ENCODE results near the gene PATJ. TPM values are rescaled to one million over a fixed set of nuclear protein-coding genes. Genes with fewer than 3 reads are reported as not detected.
A peak's percentile ranks its signal among the peaks of the same experiment; 100 is the strongest.
"Not testable (repeated sequence)": the region's sequence is repeated elsewhere in the genome, so short reads cannot be mapped to it uniquely, and the experiment has no call there.

PATJ gene
- polyA plus RNA-seq (ENCODE audit: insufficient read length in 3 of 3): 10 to 100 TPM; 36.1 to 55.6 (median 36.4) TPM
- long read RNA-seq, donor 1: 0 reads
- long read RNA-seq, donor 2: 0 reads
- long read RNA-seq, donor 3: 0 reads
- long read RNA-seq, donor 4: 0 reads
- long read RNA-seq, donor 5: 0 reads
- long read RNA-seq, donor 6: 0 reads
- long read RNA-seq, donor 7: 0 reads
- long read RNA-seq, donor 8: 0 reads
- long read RNA-seq, donor 9: 0 reads
- long read RNA-seq, donor 10: 0 reads
- long read RNA-seq, donor 11: 0 reads
- long read RNA-seq, donor 12, partial matches to known transcripts: 0 of 1 reads
- long read RNA-seq, donor 12, other reads (novel, unspliced or antisense): 0 of 1 reads
- long read RNA-seq, donor 13, full-length matches to known transcripts: 2 of 2 reads
- long read RNA-seq, donor 13, partial matches to known transcripts: 0 of 2 reads
- long read RNA-seq, donor 13, other reads (novel, unspliced or antisense): 0 of 2 reads
- long read RNA-seq, donor 14: 0 reads
- long read RNA-seq, donor 15: 0 reads
- long read RNA-seq, donor 16, partial matches to known transcripts: 32 of 37 reads
- long read RNA-seq, donor 16, other reads (novel, unspliced or antisense): 5 of 37 reads

- DNase-seq (ENCODE audit: extremely low read depth in 1 of 11, low read depth in 9 of 11, low spot score in 4 of 11): peak; percentile 39 to 77 (median 62)
Measured at GRCh38 chr1:61741711-61742619, at the start of gene PATJ. PATJ (plus strand) TSS chr1:61742480; CDS start chr1:61762893, 20,413 bp downstream.

- no peak for DNase-seq (ENCODE audit: extremely low read depth in 1 of 11, low read depth in 9 of 11, low spot score in 4 of 11)
Measured at GRCh38 chr1:61699911-61700851, 42.1 kb upstream of the PATJ start.

GRCh38 chr1:61708953-61709907, 33.0 kb upstream of the PATJ start:
- DNase-seq (ENCODE audit: extremely low read depth in 1 of 11, low read depth in 9 of 11, low spot score in 4 of 11): no peak

GRCh38 chr1:61709908-61710289, 32.4 kb upstream of the PATJ start:
- no peak for DNase-seq (ENCODE audit: extremely low read depth in 1 of 11, low read depth in 9 of 11, low spot score in 4 of 11)

GRCh38 chr1:61711257-61711656, 31.0 kb upstream of the PATJ start:
- not testable (repeated sequence) for DNase-seq (ENCODE audit: extremely low read depth in 1 of 11, low read depth in 9 of 11, low spot score in 4 of 11)

GRCh38 chr1:61711969-61712368, 30.3 kb upstream of the PATJ start:
- DNase-seq (ENCODE audit: extremely low read depth in 1 of 11, low read depth in 9 of 11, low spot score in 4 of 11): no peak

- DNase-seq (ENCODE audit: extremely low read depth in 1 of 11, low read depth in 9 of 11, low spot score in 4 of 11): not testable (repeated sequence)
Measured at GRCh38 chr1:61718996-61719663, 23.1 kb upstream of the PATJ start.

GRCh38 chr1:61724506-61724812, 17.8 kb upstream of the PATJ start:
- DNase-seq (ENCODE audit: extremely low read depth in 1 of 11, low read depth in 9 of 11, low spot score in 4 of 11): no peak

- peak; percentile 73 to 93 (median 85) for DNase-seq (ENCODE audit: extremely low read depth in 1 of 11, low read depth in 9 of 11, low spot score in 4 of 11)
Measured at GRCh38 chr1:61724813-61725694, 17.2 kb upstream of the PATJ start, which contains the start of gene TM2D1. TM2D1 (minus strand) TSS chr1:61725141; CDS start chr1:61725120, 21 bp downstream.

- no peak for DNase-seq (ENCODE audit: extremely low read depth in 1 of 11, low read depth in 9 of 11, low spot score in 4 of 11)
Measured at GRCh38 chr1:61727544-61727943, 14.7 kb upstream of the PATJ start.

- not testable (repeated sequence) for DNase-seq (ENCODE audit: extremely low read depth in 1 of 11, low read depth in 9 of 11, low spot score in 4 of 11)
Measured at GRCh38 chr1:61730679-61731078, 11.6 kb upstream of the PATJ start.

- DNase-seq (ENCODE audit: extremely low read depth in 1 of 11, low read depth in 9 of 11, low spot score in 4 of 11): no peak
Measured at GRCh38 chr1:61732726-61733125, 9.6 kb upstream of the PATJ start.

- no peak for DNase-seq (ENCODE audit: extremely low read depth in 1 of 11, low read depth in 9 of 11, low spot score in 4 of 11)
Measured at GRCh38 chr1:61740751-61741700, 1.3 kb upstream of the PATJ start.

- DNase-seq (ENCODE audit: extremely low read depth in 1 of 11, low read depth in 9 of 11, low spot score in 4 of 11): peak in 9 of 11 donors; percentile 17 to 52 (median 38)
Measured at GRCh38 chr1:61742620-61743430, 545 bp downstream of the PATJ start.
